B cell (primary cell): ENCODE data around the gene AADAC. TPM values are rescaled to one million over a fixed set of nuclear protein-coding genes. Genes with fewer than 3 reads are reported as not detected.

Experiments
- ATAC-seq: fragments of 200-7000 bp; cut with Tn5 transposase; one replicate; pipeline ENCODE4 v1.10.0; 2021; ENCODE audit warnings: low read depth, mild to moderate bottlenecking, moderate number of reproducible peaks, moderate library complexity
- CTCF ChIA-PET: fragments of 350-600 bp; sonication (Branson Sonifier 250); formaldehyde crosslinking; loops from one replicate; lab custom pipeline; 2021; ENCODE audit warnings: antibody characterized with exemption, inconsistent platforms; lab: Charles Lee
- POLR2A ChIA-PET: fragments of 350-600 bp; sonication (Branson Sonifier 250); formaldehyde crosslinking; loops from one replicate; lab custom pipeline; 2021; ENCODE audit warnings: antibody characterized with exemption; lab: Charles Lee
- DNase-seq: peaks from one replicate; pipeline ENCODE4 v3.0.0; 2013
- H2AFZ ChIP-seq: 2 replicates; pipeline ENCODE4 v1.6.1; 2012; ENCODE audit warnings: mild to moderate bottlenecking, low read depth, low read length; ENCODE audit not compliant: insufficient read depth, poor library complexity, severe bottlenecking
- H3K27ac ChIP-seq, 2 donors: 1 replicate in 1 of 2; 2 replicates in 1 of 2; pipeline ENCODE4 v1.5.1; 2012 to 2013; ENCODE audit warnings: low read length in 2 of 2, mild to moderate bottlenecking in 2 of 2, moderate library complexity in 1 of 2
- H3K27me3 ChIP-seq, 4 experiments: fragments of 200-600 bp in 1 of 4; sonication (generic) in 1 of 4; replicated peaks in 1 of 4; 1 replicate in 2 of 4; 2 replicates in 2 of 4; pipeline versions ENCODE4 v1.6.1 to v1.7.0; 2013 to 2016; ENCODE audit warnings: low read length in 3 of 4, mild to moderate bottlenecking in 2 of 4, mixed read lengths in 1 of 4, moderate library complexity in 1 of 4; ENCODE audit not compliant: insufficient read depth in 4 of 4, control insufficient read depth in 3 of 4; ENCODE audit errors: control extremely low read depth in 1 of 4
- H3K36me3 ChIP-seq, 2 experiments: replicated peaks in 1 of 2; 1 replicate in 1 of 2; 2 replicates in 1 of 2; pipeline versions ENCODE4 v1.6.1 to v1.7.1; 2013; ENCODE audit warnings: low read length in 1 of 2; ENCODE audit not compliant: insufficient read depth in 2 of 2, control insufficient read depth in 1 of 2; ENCODE audit errors: control extremely low read depth in 1 of 2, extremely low read depth in 1 of 2
- H3K4me1 ChIP-seq, 2 donors: fragments of 200-600 bp in 1 of 2; sonication (generic) in 1 of 2; 1 replicate in 1 of 2; 2 replicates in 1 of 2; pipeline versions ENCODE4 v1.5.1 to v1.6.1; 2013 to 2017; ENCODE audit warnings: low read length in 2 of 2; ENCODE audit not compliant: control insufficient read depth in 2 of 2, insufficient read depth in 2 of 2
- H3K4me2 ChIP-seq: replicated peaks from 2 replicates; pipeline ENCODE3; 2012; ENCODE audit warnings: mild to moderate bottlenecking, low read depth, low read length; ENCODE audit not compliant: poor library complexity, severe bottlenecking
- H3K4me3 ChIP-seq, 5 experiments: fragments of 200-600 bp in 1 of 5; sonication (generic) in 1 of 5; 1 replicate in 3 of 5; 2 replicates in 2 of 5; pipeline versions ENCODE4 v1.5.1 to v1.7.0; 2011 to 2016; ENCODE audit warnings: low read length in 4 of 5, mild to moderate bottlenecking in 4 of 5, low read depth in 2 of 5, control low read depth in 1 of 5, moderate library complexity in 1 of 5; ENCODE audit not compliant: insufficient read depth in 1 of 5; ENCODE audit errors: control extremely low read depth in 1 of 5, extremely low read depth in 1 of 5
- H3K79me2 ChIP-seq: fragments of 200-600 bp; sonication (generic); one replicate; pipeline ENCODE4 v1.6.0; 2016; ENCODE audit warnings: low read length; ENCODE audit not compliant: control insufficient read depth, insufficient read depth
- H3K9ac ChIP-seq: fragments of 200-600 bp; sonication (generic); 2 replicates; pipeline ENCODE4 v1.6.1; 2017; ENCODE audit warnings: mild to moderate bottlenecking, low read length, moderate library complexity
- H3K9me3 ChIP-seq, 3 donors: one replicate each; pipeline versions ENCODE4 v1.6.1 to v1.7.1; 2013; ENCODE audit warnings: low read length in 2 of 3; ENCODE audit not compliant: control insufficient read depth in 2 of 3, insufficient read depth in 1 of 3; ENCODE audit errors: control extremely low read depth in 1 of 3
- H4K20me1 ChIP-seq: 2 replicates; pipeline ENCODE4 v1.6.0; 2012; ENCODE audit warnings: mild to moderate bottlenecking, low read length; ENCODE audit not compliant: insufficient read depth, control insufficient read depth, poor library complexity, severe bottlenecking
- H3K27ac Mint-ChIP-seq: one replicate; pipeline ENCODE4 v1.8.0; 2021; ENCODE audit warnings: mixed read lengths
- H3K27me3 Mint-ChIP-seq: one replicate; pipeline ENCODE4 v1.8.0; 2021; ENCODE audit warnings: mixed read lengths
- H3K4me1 Mint-ChIP-seq: one replicate; pipeline ENCODE4 v1.8.0; 2021; ENCODE audit warnings: mixed read lengths
- H3K4me3 Mint-ChIP-seq: one replicate; pipeline ENCODE4 v1.8.0; 2021; ENCODE audit warnings: mixed read lengths
- H3K9me3 Mint-ChIP-seq: one replicate; pipeline ENCODE4 v1.8.0; 2022; ENCODE audit warnings: mixed read lengths; ENCODE audit not compliant: insufficient read depth
- EZH2 ChIP-seq: IDR thresholded peaks from 2 replicates; pipeline ENCODE4 v1.6.1; 2012; ENCODE audit warnings: borderline replicate concordance, low read depth, mild to moderate bottlenecking, moderate library complexity, low read length; ENCODE audit not compliant: insufficient read depth, poor library complexity, severe bottlenecking
- WGBS: methylation state at CpG from one replicate; pipeline ENCODE4 v1.1.5; 2013; ENCODE audit warnings: missing lambda C conversion rate; ENCODE audit not compliant: insufficient coverage; 5-methylcytosine and 5-hydroxymethylcytosine counted together
- intact Hi-C: fragments of 100-400 bp; cut with micrococcal nuclease; formaldehyde crosslinking; loops from one replicate; pipeline ENCODE4 v1.10.0; 2022
- polyA plus RNA-seq: library from polyadenylated mRNA; depleted of rRNA; stranded (reverse); fragments of >200 nt; gene quantifications from 2 replicates; pipeline ENCODE4 v1.2.3, GENCODE V29; 2012
- total RNA-seq, 2 donors: library from RNA; stranded (reverse); fragments of 120-200 nt in 1 of 2; gene quantifications; 1 replicate in 1 of 2; 2 replicates in 1 of 2; pipeline versions ENCODE4 v1.2.3 to v1.2.4, GENCODE V29; 2013 to 2022
- TF ChIP-seq, protein P1 (sequence below): fragments of 200-600 bp; IDR thresholded peaks from one replicate; pipeline ENCODE4 v1.8.0; 2022; ENCODE audit warnings: antibody characterized with exemption, mild to moderate bottlenecking

The AADAC gene
- total and polyA plus RNA-seq, 2 donors (not counting 1 experiment from before 2014, with no cell fraction given) = not detected

- no peak overlapping the region for H3K27ac Mint-ChIP-seq
- Histone ChIP-seq H2AFZ (no peak overlapping the region), H3K4me1 (no peaks in the 10 kb centered on the region), H3K27me3 (no peaks in the 10 kb centered on the region), H3K4me3 (no peak overlapping the region), H3K79me2 (no peaks in the 10 kb centered on the region), H3K9ac (no peak overlapping the region), H3K9me3 (no peaks in the 10 kb centered on the region), H4K20me1 (no peaks in the 10 kb centered on the region), H3K27ac (no peak overlapping the region), H3K36me3 (no peaks in the 10 kb centered on the region), H3K4me2 (no peak overlapping the region)
- no peaks in the 10 kb centered on the region for H3K9me3 Mint-ChIP-seq
- ChIA-PET CTCF (no interaction called here), POLR2A (no interaction called here)
- WGBS = no CpG with 5 or more reads among the region's 1 CpG
- no peaks in the 10 kb centered on the region for H3K4me1 Mint-ChIP-seq
- DNase-seq = no peak
- H3K4me3 Mint-ChIP-seq = no peak overlapping the region
- TF ChIP-seq, protein P1, sequence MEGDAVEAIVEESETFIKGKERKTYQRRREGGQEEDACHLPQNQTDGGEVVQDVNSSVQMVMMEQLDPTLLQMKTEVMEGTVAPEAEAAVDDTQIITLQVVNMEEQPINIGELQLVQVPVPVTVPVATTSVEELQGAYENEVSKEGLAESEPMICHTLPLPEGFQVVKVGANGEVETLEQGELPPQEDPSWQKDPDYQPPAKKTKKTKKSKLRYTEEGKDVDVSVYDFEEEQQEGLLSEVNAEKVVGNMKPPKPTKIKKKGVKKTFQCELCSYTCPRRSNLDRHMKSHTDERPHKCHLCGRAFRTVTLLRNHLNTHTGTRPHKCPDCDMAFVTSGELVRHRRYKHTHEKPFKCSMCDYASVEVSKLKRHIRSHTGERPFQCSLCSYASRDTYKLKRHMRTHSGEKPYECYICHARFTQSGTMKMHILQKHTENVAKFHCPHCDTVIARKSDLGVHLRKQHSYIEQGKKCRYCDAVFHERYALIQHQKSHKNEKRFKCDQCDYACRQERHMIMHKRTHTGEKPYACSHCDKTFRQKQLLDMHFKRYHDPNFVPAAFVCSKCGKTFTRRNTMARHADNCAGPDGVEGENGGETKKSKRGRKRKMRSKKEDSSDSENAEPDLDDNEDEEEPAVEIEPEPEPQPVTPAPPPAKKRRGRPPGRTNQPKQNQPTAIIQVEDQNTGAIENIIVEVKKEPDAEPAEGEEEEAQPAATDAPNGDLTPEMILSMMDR = no peak
- TF ChIP-seq EZH2 = no peak
- H3K27me3 Mint-ChIP-seq = no peaks in the 10 kb centered on the region
- ATAC-seq = no peak
- intact Hi-C loops = no loop called here
Measured at GRCh38 chr3:151768393-151768930, 45.5 kb upstream of the AADAC start.

DNA sequence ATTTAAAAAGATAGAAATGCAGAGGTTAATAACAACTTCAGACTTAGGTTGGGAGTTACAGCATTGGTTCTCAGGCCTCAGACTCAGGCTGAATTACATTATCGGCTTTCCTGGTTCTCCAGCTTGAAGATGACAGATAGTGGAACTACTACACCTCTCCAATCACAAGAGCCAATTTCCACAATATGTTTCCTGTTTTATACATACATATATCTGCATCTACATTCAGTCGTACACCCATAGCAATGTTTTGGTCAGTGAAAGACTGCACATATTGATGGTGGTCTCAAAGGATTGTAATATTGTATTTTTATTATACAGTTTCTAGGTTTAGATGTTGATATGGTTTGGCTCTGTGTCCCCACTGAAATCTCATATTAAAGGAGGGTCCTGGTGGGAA, 44.7 kb upstream of the AADAC start:
- WGBS = 80% methylated on average over 1 of the region's 2 CpGs
- H3K4me1 ChIP-seq = no peaks in the 10 kb centered on the region
- no peaks in the 10 kb centered on the region for H3K36me3 ChIP-seq
- H3K4me1 Mint-ChIP-seq = no peaks in the 10 kb centered on the region
- no peak overlapping the region for H2AFZ ChIP-seq
- no peaks in the 10 kb centered on the region for H3K79me2 ChIP-seq
- H3K27me3 Mint-ChIP-seq = no peaks in the 10 kb centered on the region
- TF ChIP-seq, protein P1 = no peak
- TF ChIP-seq EZH2 = no peak
- DNase-seq = no peak
- ATAC-seq = no peak
- no peaks in the 10 kb centered on the region for H3K9me3 Mint-ChIP-seq
- POLR2A ChIA-PET = no interaction called here
- no peak overlapping the region for H3K9ac ChIP-seq
- H3K4me2 ChIP-seq = no peak overlapping the region
- intact Hi-C loops = no loop called here
- H4K20me1 ChIP-seq = no peaks in the 10 kb centered on the region
- CTCF ChIA-PET = no interaction called here
- no peak overlapping the region for H3K4me3 ChIP-seq
- no peaks in the 10 kb centered on the region for H3K9me3 ChIP-seq
- no peaks in the 10 kb centered on the region for H3K27me3 ChIP-seq
- H3K27ac Mint-ChIP-seq = no peak overlapping the region
- H3K27ac ChIP-seq = no peak overlapping the region
- H3K4me3 Mint-ChIP-seq = no peak overlapping the region
